Cortex of kidney (tissue), 1 donor: ENCODE results near the gene BTNL9.
"Not testable (repeated sequence)": the region's sequence is repeated elsewhere in the genome, so short reads cannot be mapped to it uniquely, and the experiment has no call there.

Experiments
- DNase-seq: peaks from one replicate; lab custom pipeline; 2025; lab: John Stamatoyannopoulos, UW

BTNL9 gene

GRCh38 chr5:181062631-181063030 is 22.6 kb downstream of the BTNL9 start:
- no peak for DNase-seq

- DNase-seq = no peak
Observed at GRCh38 chr5:181063514-181063913, 23.4 kb downstream of the BTNL9 start.

GRCh38 chr5:181064987-181065386 is 24.9 kb downstream of the BTNL9 start:
- no peak for DNase-seq

GRCh38 chr5:181069767-181070491 is 29.9 kb downstream of the BTNL9 start:
- no peak for DNase-seq

GRCh38 chr5:181070523-181070922 is 30.5 kb downstream of the BTNL9 start:
- no peak for DNase-seq

GRCh38 chr5:181071257-181071656 is 31.2 kb downstream of the BTNL9 start:
- DNase-seq = no peak

GRCh38 chr5:181076920-181077319 is 36.9 kb downstream of the BTNL9 start:
- no peak for DNase-seq

- no peak for DNase-seq
Observed at GRCh38 chr5:181081989-181082388, 41.9 kb downstream of the BTNL9 start.

- no peak for DNase-seq
Observed at GRCh38 chr5:181084621-181085195, 44.6 kb downstream of the BTNL9 start.

- no peak for DNase-seq
Observed at GRCh38 chr5:181086026-181086883, 46.2 kb downstream of the BTNL9 start.

GRCh38 chr5:181086884-181087205 is 46.8 kb downstream of the BTNL9 start:
- no peak for DNase-seq

- no peak for DNase-seq
Observed at GRCh38 chr5:181087309-181087708, 47.2 kb downstream of the BTNL9 start.

GRCh38 chr5:181088289-181088688 is 48.2 kb downstream of the BTNL9 start:
- no peak for DNase-seq

GRCh38 chr5:181092428-181092827 is 52.4 kb downstream of the BTNL9 start:
- DNase-seq = no peak

GRCh38 chr5:181095162-181095561 is 55.1 kb downstream of the BTNL9 start:
- not testable (repeated sequence) for DNase-seq

- not testable (repeated sequence) for DNase-seq
Observed at GRCh38 chr5:181096721-181097382, 56.8 kb downstream of the BTNL9 start.

GRCh38 chr5:181097383-181097753 is 57.3 kb downstream of the BTNL9 start:
- not testable (repeated sequence) for DNase-seq

GRCh38 chr5:181097759-181098491 is 57.9 kb downstream of the BTNL9 start:
- DNase-seq = not testable (repeated sequence)

- no peak for DNase-seq
Observed at GRCh38 chr5:181098762-181099601, 58.9 kb downstream of the BTNL9 start.

- DNase-seq = no peak
Observed at GRCh38 chr5:181099602-181100086, 59.6 kb downstream of the BTNL9 start.
